ENCODE data around the gene SRSF2. TPM values are rescaled to one million over a fixed set of nuclear protein-coding genes. Genes with fewer than 3 reads are reported as not detected.

SRSF2 gene
- total and polyA plus RNA-seq, 9 of the 15 experiments (the other 6 are each of a cell fraction or from before 2014, with no cell fraction given): 161 to 583 (median 393) TPM

GRCh38 chr17:76735586-76736348 lies 1.4 kb downstream of the SRSF2 start (continued):
- TF ChIP-seq ZNF639 (CRISPR knock-in tag; conservative IDR thresholded peaks at IDR 0.05 in 1 of 2, IDR thresholded peaks at IDR 0.05 in 1 of 2) (no peak), ARID3A (IDR thresholded peaks at IDR 0.05; ENCODE audit: borderline replicate concordance, low read depth, low read length) (no peak), TFE3 (CRISPR knock-in tag; IDR thresholded peaks at IDR 0.05) (no peak), FOS (IDR thresholded peaks at IDR 0.05; ENCODE audit: extremely low read depth, insufficient read length) (no peak), GABPB2 (CRISPR knock-in tag; conservative IDR thresholded peaks at IDR 0.05) (no peak), ZKSCAN8 (CRISPR knock-in tag; IDR thresholded peaks at IDR 0.05) (no peak), ATF3 (IDR thresholded peaks at IDR 0.05) (no peak), ATF3 (CRISPR knock-in tag; conservative IDR thresholded peaks at IDR 0.05) (peak; percentile 24; the same call in 1 of the 2 replicates), ZNF232 (CRISPR knock-in tag; IDR thresholded peaks at IDR 0.05) (peak; percentile 61; the same call in 1 of the 2 replicates), TCF15 (CRISPR knock-in tag; IDR thresholded peaks at IDR 0.05) (no peak), SUPT5H (IDR thresholded peaks at IDR 0.05) (peak; percentile 25), POU5F1 (IDR thresholded peaks at IDR 0.05; ENCODE audit: borderline replicate concordance, low read depth, low read length, partially characterized antibody) (no peak)

All from K562 (cell line).